Muscle of leg (tissue), 11 donors: ENCODE measurements around the gene CASZ1. TPM values are rescaled to one million over a fixed set of nuclear protein-coding genes. Genes with fewer than 3 reads are reported as not detected.

ENCODE experiments used
- DNase-seq: peaks from one replicate; pipeline ENCODE4 v3.0.0; 2013
- H3K27ac ChIP-seq: one replicate; pipeline ENCODE4 v1.5.1; 2013; ENCODE audit warnings: mild to moderate bottlenecking, low read length, control low read depth
- H3K27me3 ChIP-seq: one replicate; pipeline ENCODE4 v1.6.1; 2013; ENCODE audit warnings: low read length; ENCODE audit not compliant: control insufficient read depth, insufficient read depth
- H3K36me3 ChIP-seq: one replicate; pipeline ENCODE4 v1.6.1; 2013; ENCODE audit warnings: low read length; ENCODE audit not compliant: control insufficient read depth, insufficient read depth
- H3K4me1 ChIP-seq: one replicate; pipeline ENCODE4 v1.6.1; 2013; ENCODE audit warnings: low read length; ENCODE audit not compliant: control insufficient read depth, insufficient read depth
- H3K4me3 ChIP-seq: one replicate; pipeline ENCODE4 v1.5.1; 2013; ENCODE audit warnings: low read length, control low read depth
- H3K9me3 ChIP-seq: replicated peaks from 2 replicates; pipeline ENCODE4 v1.6.1; 2013; ENCODE audit warnings: low read depth, low read length; ENCODE audit not compliant: control insufficient read depth
- WGBS: methylation state at CpG from one replicate; pipeline ENCODE4 v1.1.5; 2013; ENCODE audit warnings: missing lambda C conversion rate; ENCODE audit not compliant: insufficient coverage; 5-methylcytosine and 5-hydroxymethylcytosine counted together
- polyA plus RNA-seq, 8 donors: library from polyadenylated mRNA; unstranded; fragments of 120-200 nt; gene quantifications; one replicate each; pipeline versions ENCODE4 v1.2.1 to v1.2.3, GENCODE V29; 2013; ENCODE audit warnings: inconsistent platforms in 1 of 8, low replicate concordance in 1 of 8; ENCODE audit not compliant: insufficient read length in 8 of 8, insufficient read depth in 1 of 8
- total RNA-seq: library from RNA; stranded (reverse); fragments of 120-200 nt; gene quantifications from one replicate; pipeline ENCODE4 v1.2.4, GENCODE V29; 2013

Gene CASZ1
- total and polyA plus RNA-seq, 9 donors = 30.8 to 68.4 (median 45.3) TPM

DNA sequence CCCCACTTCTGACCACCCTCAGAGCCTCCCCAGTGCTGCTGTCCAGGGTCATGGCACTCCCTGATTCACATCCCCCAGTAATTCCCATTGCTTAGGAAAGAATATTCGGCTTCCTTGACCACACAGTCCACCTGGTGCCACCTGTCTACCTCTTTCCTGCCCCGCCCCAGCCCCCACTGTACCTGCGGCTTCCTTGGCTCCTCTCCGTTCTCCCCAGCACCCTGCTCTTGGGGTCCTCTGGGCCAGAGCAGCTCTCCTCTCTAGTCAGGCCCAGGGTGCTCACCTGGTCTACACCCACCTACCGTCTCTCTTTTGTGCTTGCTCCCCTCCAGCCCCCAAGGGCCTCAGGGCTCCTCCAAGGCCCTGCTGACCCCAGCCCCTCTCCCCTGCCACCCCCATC is 179.1 kb downstream of the CASZ1 start:
- Histone ChIP-seq H3K27me3 (no peaks in the 10 kb centered on the region), H3K27ac (no peak overlapping the region), H3K4me1 (no peaks in the 10 kb centered on the region), H3K36me3 (peaks cover 14% of the 10 kb centered on the region), H3K9me3 (no peaks in the 10 kb centered on the region), H3K4me3 (no peak overlapping the region)
- no peak for DNase-seq
- WGBS = 95% methylated on average over 5 of the region's 5 CpGs

DNA sequence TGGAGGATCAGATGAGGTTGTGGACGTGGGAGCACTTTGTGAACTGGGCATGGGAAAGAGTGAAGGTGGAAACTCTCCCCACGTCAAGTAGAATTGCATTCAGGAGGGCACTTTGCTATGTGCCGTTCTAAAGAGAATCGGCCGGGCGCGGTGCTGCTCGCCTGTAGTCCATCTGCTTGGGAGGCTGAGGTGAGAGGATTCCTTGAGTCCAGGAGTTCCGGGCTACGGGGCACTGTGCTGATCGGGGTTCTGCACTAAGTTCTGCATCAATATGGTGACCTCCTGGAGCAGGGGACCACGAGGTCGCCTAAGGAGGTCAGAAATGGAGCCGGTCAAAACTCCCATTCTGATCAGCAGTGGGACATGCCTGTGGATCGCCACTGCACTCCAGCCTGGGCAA is 179.8 kb downstream of the CASZ1 start:
- no peak for DNase-seq
- no peaks in the 10 kb centered on the region for H3K4me1 ChIP-seq
- no peak overlapping the region for H3K4me3 ChIP-seq
- no peaks in the 10 kb centered on the region for H3K9me3 ChIP-seq
- WGBS = 95% methylated on average over 14 of the region's 15 CpGs
- no peaks in the 10 kb centered on the region for H3K27me3 ChIP-seq
- H3K27ac ChIP-seq = no peak overlapping the region
- peaks cover 9% of the 10 kb centered on the region for H3K36me3 ChIP-seq

DNA sequence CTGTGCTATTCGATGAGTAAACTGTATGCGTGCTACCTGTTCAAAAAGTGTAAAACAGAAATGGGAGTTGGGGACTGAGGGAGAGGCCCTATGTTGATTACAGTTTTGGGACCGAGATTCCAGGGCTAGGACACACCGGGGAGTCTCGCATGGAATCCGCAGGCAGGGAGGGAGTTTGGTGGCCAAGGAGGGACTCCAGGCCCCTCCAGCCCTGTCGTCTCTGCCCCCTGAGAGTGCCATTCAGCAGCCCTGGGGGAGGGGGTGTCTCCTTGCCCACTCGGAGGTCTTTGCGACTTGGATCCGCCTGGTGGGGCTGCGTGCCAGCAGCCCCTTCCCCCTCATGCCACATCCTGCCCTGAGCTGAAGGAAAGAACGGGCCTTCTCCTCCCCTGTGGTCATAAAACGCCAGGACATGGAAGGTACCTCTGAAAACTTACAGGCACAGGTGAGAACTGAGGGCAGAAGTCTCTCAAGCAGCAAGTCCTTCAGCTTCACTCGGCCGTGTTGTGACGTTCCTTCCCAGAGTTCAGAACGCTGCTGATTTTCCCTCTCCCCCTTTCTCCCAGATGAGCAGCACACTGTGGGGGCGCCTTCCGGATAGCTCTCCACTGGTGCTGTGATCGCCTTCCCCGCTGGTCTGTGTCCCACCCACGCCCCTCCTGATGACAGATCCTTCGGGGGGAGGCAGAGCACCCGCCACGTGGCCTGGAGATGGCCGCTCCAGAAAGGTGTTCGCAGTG is 180.3 kb downstream of the CASZ1 start:
- no peaks in the 10 kb centered on the region for H3K9me3 ChIP-seq
- H3K4me1 ChIP-seq = no peaks in the 10 kb centered on the region
- no peak for DNase-seq
- no peaks in the 10 kb centered on the region for H3K27me3 ChIP-seq
- 81% methylated on average over 25 of the region's 27 CpGs for WGBS
- H3K27ac ChIP-seq = no peak overlapping the region
- no peak overlapping the region for H3K4me3 ChIP-seq
- H3K36me3 ChIP-seq = peaks cover 8% of the 10 kb centered on the region

- 80% methylated on average over 12 of the region's 13 CpGs for WGBS
- H3K4me3 ChIP-seq = no peak overlapping the region
- DNase-seq = no peak
- H3K4me1 ChIP-seq = no peaks in the 10 kb centered on the region
- no peak overlapping the region for H3K27ac ChIP-seq
- H3K9me3 ChIP-seq = no peaks in the 10 kb centered on the region
- H3K27me3 ChIP-seq = no peaks in the 10 kb centered on the region
- peaks cover 8% of the 10 kb centered on the region for H3K36me3 ChIP-seq
Observed at GRCh38 chr1:10615332-10615731, 181.1 kb downstream of the CASZ1 start.

DNA sequence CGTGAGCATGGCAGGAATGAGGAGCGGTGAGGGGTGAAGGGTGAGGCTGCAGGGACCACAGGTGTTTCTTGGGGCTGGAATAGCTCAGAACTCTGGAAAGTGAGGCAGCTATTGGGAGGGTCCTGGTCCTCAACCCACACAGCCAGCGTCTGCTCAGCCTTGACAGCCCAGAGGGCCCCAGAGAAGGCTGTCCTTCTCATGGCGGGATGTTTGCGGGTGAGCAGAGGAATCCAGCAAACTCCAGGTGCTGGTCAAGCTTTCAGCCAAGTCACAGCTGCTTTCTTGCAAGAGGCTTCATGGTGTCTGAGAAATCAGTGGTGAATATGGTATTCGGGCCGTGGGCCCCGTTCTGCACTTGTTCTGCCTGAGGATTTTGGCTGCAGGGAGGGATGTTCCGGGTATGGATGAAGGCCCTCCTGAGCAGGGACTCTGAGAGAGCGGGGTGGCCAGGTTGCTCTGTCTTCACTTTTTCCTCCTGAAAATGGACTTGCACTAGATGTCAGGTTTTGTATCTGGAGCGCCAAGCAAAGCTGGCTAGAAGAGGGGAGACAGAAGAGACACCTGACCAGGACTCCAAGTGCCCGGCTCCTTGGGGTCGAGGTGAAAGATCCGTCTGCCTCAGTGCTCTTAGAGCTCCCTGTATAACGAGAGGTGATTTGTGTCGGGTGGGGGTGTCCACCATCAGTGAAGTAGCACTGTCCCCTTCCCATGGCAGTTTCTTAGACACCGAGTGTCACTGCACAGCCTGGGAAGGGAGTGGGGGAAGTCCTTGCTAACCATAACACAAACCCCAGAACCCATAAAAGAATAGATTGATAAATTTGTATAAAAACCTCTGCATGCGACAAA is 181.8 kb downstream of the CASZ1 start:
- H3K27me3 ChIP-seq = no peaks in the 10 kb centered on the region
- no peaks in the 10 kb centered on the region for H3K4me1 ChIP-seq
- 59% methylated on average over 10 of the region's 18 CpGs for WGBS
- H3K36me3 ChIP-seq = peaks cover 8% of the 10 kb centered on the region
- no peaks in the 10 kb centered on the region for H3K9me3 ChIP-seq
- H3K4me3 ChIP-seq = no peak overlapping the region
- no peak overlapping the region for H3K27ac ChIP-seq
- DNase-seq = no peak

GRCh38 chr1:10613861-10614260 is 182.6 kb downstream of the CASZ1 start:
- no peaks in the 10 kb centered on the region for H3K4me1 ChIP-seq
- H3K27me3 ChIP-seq = no peaks in the 10 kb centered on the region
- WGBS = 100% methylated on average over 2 of the region's 8 CpGs
- no peaks in the 10 kb centered on the region for H3K9me3 ChIP-seq
- H3K27ac ChIP-seq = no peak overlapping the region
- no peak overlapping the region for H3K4me3 ChIP-seq
- DNase-seq = no peak
- H3K36me3 ChIP-seq = peaks cover 7% of the 10 kb centered on the region

DNA sequence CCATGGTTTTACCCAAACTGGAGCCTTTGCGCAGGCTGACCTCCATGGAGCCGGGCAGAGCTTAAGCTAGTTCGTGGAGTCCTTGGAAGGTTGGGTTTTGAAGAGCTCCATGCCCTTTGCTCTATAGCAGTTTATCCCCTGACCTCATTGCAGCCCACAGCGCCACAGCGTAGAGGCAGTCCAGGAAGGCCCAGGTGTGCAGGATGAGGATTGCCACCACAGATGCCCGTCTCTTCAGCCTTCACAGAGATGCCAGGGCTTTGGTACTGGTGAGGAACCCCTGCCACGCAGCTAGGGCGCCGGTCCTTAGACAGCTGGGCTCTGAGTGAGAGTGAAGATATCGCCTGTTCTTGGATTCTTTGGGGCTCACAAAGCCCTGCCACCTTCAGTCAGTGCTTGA is 183.1 kb downstream of the CASZ1 start:
- Histone ChIP-seq H3K36me3 (peaks cover 6% of the 10 kb centered on the region), H3K27me3 (no peaks in the 10 kb centered on the region), H3K4me3 (no peak overlapping the region), H3K9me3 (no peaks in the 10 kb centered on the region), H3K27ac (no peak overlapping the region), H3K4me1 (no peaks in the 10 kb centered on the region)
- DNase-seq = no peak
- WGBS = 98% methylated on average over 7 of the region's 10 CpGs

- peaks cover 2% of the 10 kb centered on the region for H3K36me3 ChIP-seq
- H3K4me3 ChIP-seq = no peak overlapping the region
- no peak for DNase-seq
- H3K27me3 ChIP-seq = no peaks in the 10 kb centered on the region
- no peaks in the 10 kb centered on the region for H3K9me3 ChIP-seq
- 65% methylated on average over 6 of the region's 12 CpGs for WGBS
- no peak overlapping the region for H3K27ac ChIP-seq
- no peaks in the 10 kb centered on the region for H3K4me1 ChIP-seq
Observed at GRCh38 chr1:10612436-10613160, 183.8 kb downstream of the CASZ1 start.

- Histone ChIP-seq H3K4me3 (no peak overlapping the region), H3K27me3 (no peaks in the 10 kb centered on the region), H3K9me3 (no peaks in the 10 kb centered on the region), H3K4me1 (no peaks in the 10 kb centered on the region), H3K27ac (no peak overlapping the region), H3K36me3 (peaks cover 2% of the 10 kb centered on the region)
- 100% methylated on average over 1 of the region's 6 CpGs for WGBS
- DNase-seq = no peak
Observed at GRCh38 chr1:10610901-10611600, 185.4 kb downstream of the CASZ1 start.
